ENCODE results near the gene DPF3. TPM values are rescaled to one million over a fixed set of nuclear protein-coding genes. Genes with fewer than 3 reads are reported as not detected.

Gene DPF3
- total RNA-seq, 5 donors from 2014 or later (not counting 1 experiment from before 2014, with no cell fraction given): 0.33 to 0.86 (median 0.54) TPM

- ChIA-PET CTCF (no interaction called here), POLR2A (no interaction called here)
- peaks cover 0 to 13% of the 10 kb centered on the region in 2 experiments for H3K27me3 ChIP-seq (replicated peaks in 1 of 2; ENCODE audit: control insufficient read depth in 2 of 2, extremely low read depth in 1 of 2, insufficient read depth in 2 of 2, low read length in 1 of 2)
- Mint-ChIP-seq H3K9me3 (peaks cover 2 to 6% (median 5%) of the 10 kb centered on the region in 3 donors), H3K4me3 (no peak overlapping the region), H3K27ac (no peak overlapping the region), H3K36me3 (no peaks in the 10 kb centered on the region), H3K27me3 (peaks cover 0 to 3% of the 10 kb centered on the region in 2 donors), H3K4me1 (peaks cover 5 to 9% (median 5%) of the 10 kb centered on the region in 3 donors)
- DNase-seq: no peak
- no peak overlapping the region for H3K27ac ChIP-seq (ENCODE audit: low read length)
- no peaks in the 10 kb centered on the region for H3K36me3 ChIP-seq (ENCODE audit: control insufficient read depth in 2 of 2, extremely low read depth in 1 of 2, insufficient read depth in 1 of 2, low read length in 1 of 2)
- H3K9me3 ChIP-seq: peaks cover 8% of the 10 kb centered on the region
- WGBS (ENCODE audit: insufficient coverage): 100% methylated on average over 2 of the region's 4 CpGs
- no peak for ATAC-seq (replicated peaks in 1 of 4)
- H3K4me3 ChIP-seq (ENCODE audit: control insufficient read depth in 1 of 2, extremely low read depth in 1 of 2, low read length in 1 of 2): no peak overlapping the region
- H3K4me1 ChIP-seq (ENCODE audit: control insufficient read depth in 1 of 2, extremely low read depth in 1 of 2, insufficient read depth in 2 of 2, low read length in 2 of 2): peaks cover 4 to 6% of the 10 kb centered on the region in 2 experiments
Measured at GRCh38 chr14:72815430-72815829, 78.5 kb downstream of the DPF3 start.

- WGBS (ENCODE audit: insufficient coverage): 87% methylated on average over 17 of the region's 17 CpGs
- ATAC-seq (replicated peaks in 1 of 4): no peak
- Histone ChIP-seq H3K4me3 (ENCODE audit: control insufficient read depth in 1 of 2, extremely low read depth in 1 of 2, low read length in 1 of 2) (no peak overlapping the region), H3K36me3 (ENCODE audit: control insufficient read depth in 2 of 2, extremely low read depth in 1 of 2, insufficient read depth in 1 of 2, low read length in 1 of 2) (no peaks in the 10 kb centered on the region), H3K4me1 (ENCODE audit: control insufficient read depth in 1 of 2, extremely low read depth in 1 of 2, insufficient read depth in 2 of 2, low read length in 2 of 2) (peaks cover 9 to 17% of the 10 kb centered on the region in 2 experiments), H3K27ac (ENCODE audit: low read length) (no peak overlapping the region), H3K27me3 (replicated peaks in 1 of 2; ENCODE audit: control insufficient read depth in 2 of 2, extremely low read depth in 1 of 2, insufficient read depth in 2 of 2, low read length in 1 of 2) (peaks cover 0 to 18% of the 10 kb centered on the region in 2 experiments), H3K9me3 (no peaks in the 10 kb centered on the region)
- ChIA-PET CTCF (no interaction called here), POLR2A (interaction anchor here in 1 of 2 donors (0.6 kb wide), 1 partner anchor 14 kb away, joined by 4 read pairs; no protein-coding TSS in a partner anchor)
- H3K36me3 Mint-ChIP-seq: no peaks in the 10 kb centered on the region
- no peaks in the 10 kb centered on the region for H3K9me3 Mint-ChIP-seq
- no peak overlapping the region for H3K27ac Mint-ChIP-seq
- peaks cover 13 to 22% (median 17%) of the 10 kb centered on the region in 3 donors for H3K4me1 Mint-ChIP-seq
- no peak overlapping the region for H3K4me3 Mint-ChIP-seq
- H3K27me3 Mint-ChIP-seq: peaks cover 0 to 3% of the 10 kb centered on the region in 2 donors
- no peak for DNase-seq
Measured at GRCh38 chr14:72812292-72812851, 81.5 kb downstream of the DPF3 start.

- peak; percentile 31 to 80 (median 73) for ATAC-seq (replicated peaks in 1 of 4)
- WGBS (ENCODE audit: insufficient coverage): 38% methylated on average over 3 of the region's 8 CpGs
Measured at GRCh38 chr14:72810201-72810600, 83.7 kb downstream of the DPF3 start.

GRCh38 chr14:72809063-72809462, 84.8 kb downstream of the DPF3 start:
- WGBS (ENCODE audit: insufficient coverage): 83% methylated on average over 2 of the region's 6 CpGs
- Mint-ChIP-seq H3K27ac (no peak overlapping the region), H3K4me1 (peaks cover 13 to 19% (median 17%) of the 10 kb centered on the region in 3 donors)

More at GRCh38 chr14:72810201-72810600, 83.7 kb downstream of the DPF3 start:
- Histone ChIP-seq H3K4me1 (ENCODE audit: control insufficient read depth in 1 of 2, extremely low read depth in 1 of 2, insufficient read depth in 2 of 2, low read length in 2 of 2) (peaks cover 9 to 17% of the 10 kb centered on the region in 2 experiments), H3K36me3 (ENCODE audit: control insufficient read depth in 2 of 2, extremely low read depth in 1 of 2, insufficient read depth in 1 of 2, low read length in 1 of 2) (no peaks in the 10 kb centered on the region), H3K9me3 (no peaks in the 10 kb centered on the region), H3K27me3 (replicated peaks in 1 of 2; ENCODE audit: control insufficient read depth in 2 of 2, extremely low read depth in 1 of 2, insufficient read depth in 2 of 2, low read length in 1 of 2) (peaks cover 0 to 18% of the 10 kb centered on the region in 2 experiments), H3K4me3 (ENCODE audit: control insufficient read depth in 1 of 2, extremely low read depth in 1 of 2, low read length in 1 of 2) (no peak overlapping the region), H3K27ac (ENCODE audit: low read length) (no peak overlapping the region)
- H3K9me3 Mint-ChIP-seq: no peaks in the 10 kb centered on the region
- peak overlapping the region in 1 of 2 donors; percentile 7 for H3K27ac Mint-ChIP-seq
- H3K27me3 Mint-ChIP-seq: peaks cover 0 to 3% of the 10 kb centered on the region in 2 donors
- DNase-seq: peak in 28 of 35 experiments; percentile 4 to 66 (median 30)
- ChIA-PET CTCF (no interaction called here), POLR2A (no interaction called here)
- H3K4me3 Mint-ChIP-seq: peak overlapping the region in 1 of 3 donors; percentile 12
- H3K36me3 Mint-ChIP-seq: no peaks in the 10 kb centered on the region
- peaks cover 13 to 19% (median 17%) of the 10 kb centered on the region in 3 donors for H3K4me1 Mint-ChIP-seq

GRCh38 chr14:72808564-72808963, 85.3 kb downstream of the DPF3 start:
- no peaks in the 10 kb centered on the region for H3K36me3 Mint-ChIP-seq
- no peak overlapping the region for H3K4me3 Mint-ChIP-seq
- H3K9me3 Mint-ChIP-seq: no peaks in the 10 kb centered on the region
- H3K27me3 Mint-ChIP-seq: peaks cover 0 to 3% of the 10 kb centered on the region in 2 donors
- DNase-seq (no peak), ATAC-seq (replicated peaks in 1 of 4) (no peak)
- Histone ChIP-seq H3K4me3 (ENCODE audit: control insufficient read depth in 1 of 2, extremely low read depth in 1 of 2, low read length in 1 of 2) (no peak overlapping the region), H3K27me3 (replicated peaks in 1 of 2; ENCODE audit: control insufficient read depth in 2 of 2, extremely low read depth in 1 of 2, insufficient read depth in 2 of 2, low read length in 1 of 2) (peaks cover 0 to 16% of the 10 kb centered on the region in 2 experiments), H3K27ac (ENCODE audit: low read length) (no peak overlapping the region), H3K9me3 (no peaks in the 10 kb centered on the region), H3K36me3 (ENCODE audit: control insufficient read depth in 2 of 2, extremely low read depth in 1 of 2, insufficient read depth in 1 of 2, low read length in 1 of 2) (no peaks in the 10 kb centered on the region), H3K4me1 (ENCODE audit: control insufficient read depth in 1 of 2, extremely low read depth in 1 of 2, insufficient read depth in 2 of 2, low read length in 2 of 2) (peaks cover 9 to 17% of the 10 kb centered on the region in 2 experiments)
- peaks cover 13 to 19% (median 17%) of the 10 kb centered on the region in 3 donors for H3K4me1 Mint-ChIP-seq
- POLR2A ChIA-PET: interaction anchor here in 1 of 2 donors (0.7 kb wide), 1 partner anchor 1434 kb away, joined by 3 read pairs; no protein-coding TSS in a partner anchor
- H3K27ac Mint-ChIP-seq: no peak overlapping the region
- WGBS (ENCODE audit: insufficient coverage): 80% methylated on average over 1 of the region's 4 CpGs
- CTCF ChIA-PET: no interaction called here

More at GRCh38 chr14:72809063-72809462, 84.8 kb downstream of the DPF3 start:
- Histone ChIP-seq H3K9me3 (no peaks in the 10 kb centered on the region), H3K4me3 (ENCODE audit: control insufficient read depth in 1 of 2, extremely low read depth in 1 of 2, low read length in 1 of 2) (no peak overlapping the region), H3K27ac (ENCODE audit: low read length) (no peak overlapping the region), H3K4me1 (ENCODE audit: control insufficient read depth in 1 of 2, extremely low read depth in 1 of 2, insufficient read depth in 2 of 2, low read length in 2 of 2) (peaks cover 9 to 17% of the 10 kb centered on the region in 2 experiments), H3K27me3 (replicated peaks in 1 of 2; ENCODE audit: control insufficient read depth in 2 of 2, extremely low read depth in 1 of 2, insufficient read depth in 2 of 2, low read length in 1 of 2) (peaks cover 0 to 18% of the 10 kb centered on the region in 2 experiments), H3K36me3 (ENCODE audit: control insufficient read depth in 2 of 2, extremely low read depth in 1 of 2, insufficient read depth in 1 of 2, low read length in 1 of 2) (no peaks in the 10 kb centered on the region)
- ATAC-seq (replicated peaks in 1 of 4) (no peak), DNase-seq (no peak)
- Mint-ChIP-seq H3K27me3 (peaks cover 0 to 3% of the 10 kb centered on the region in 2 donors), H3K36me3 (no peaks in the 10 kb centered on the region), H3K4me3 (no peak overlapping the region), H3K9me3 (no peaks in the 10 kb centered on the region)
- ChIA-PET CTCF (no interaction called here), POLR2A (no interaction called here)

GRCh38 chr14:72802588-72802946, 91.3 kb downstream of the DPF3 start:
- ChIA-PET CTCF (no interaction called here), POLR2A (no interaction called here)
- Histone ChIP-seq H3K27me3 (replicated peaks in 1 of 2; ENCODE audit: control insufficient read depth in 2 of 2, extremely low read depth in 1 of 2, insufficient read depth in 2 of 2, low read length in 1 of 2) (peaks cover 0 to 5% of the 10 kb centered on the region in 2 experiments), H3K27ac (ENCODE audit: low read length) (no peak overlapping the region), H3K4me3 (ENCODE audit: control insufficient read depth in 1 of 2, extremely low read depth in 1 of 2, low read length in 1 of 2) (no peak overlapping the region), H3K4me1 (ENCODE audit: control insufficient read depth in 1 of 2, extremely low read depth in 1 of 2, insufficient read depth in 2 of 2, low read length in 2 of 2) (peaks cover 0 to 8% of the 10 kb centered on the region in 2 experiments), H3K9me3 (no peaks in the 10 kb centered on the region), H3K36me3 (ENCODE audit: control insufficient read depth in 2 of 2, extremely low read depth in 1 of 2, insufficient read depth in 1 of 2, low read length in 1 of 2) (no peaks in the 10 kb centered on the region)
- Mint-ChIP-seq H3K27me3 (peaks cover 0 to 1% of the 10 kb centered on the region in 2 donors), H3K4me3 (no peak overlapping the region), H3K9me3 (no peaks in the 10 kb centered on the region), H3K27ac (no peak overlapping the region), H3K36me3 (peaks cover 2% of the 10 kb centered on the region), H3K4me1 (peaks cover 5 to 13% (median 10%) of the 10 kb centered on the region in 3 donors)
- no peak for DNase-seq
- 68% methylated on average over 3 of the region's 3 CpGs for WGBS (ENCODE audit: insufficient coverage)
- ATAC-seq (replicated peaks in 1 of 4): no peak

Data from T-cell (primary cell).